Measurements from ENCODE around the gene POGLUT2. TPM values are rescaled to one million over a fixed set of nuclear protein-coding genes. Genes with fewer than 3 reads are reported as not detected.

POGLUT2 gene
- total RNA-seq, 1 donor: 17.8 TPM

- no peak for DNase-seq (ENCODE audit: low read depth)
- TF ChIP-seq CTCF (IDR thresholded peaks at IDR 0.05; ENCODE audit: insufficient read depth, low read length): no peak
Observed at GRCh38 chr13:102825400-102825799, 26.6 kb upstream of the POGLUT2 start.

DNA sequence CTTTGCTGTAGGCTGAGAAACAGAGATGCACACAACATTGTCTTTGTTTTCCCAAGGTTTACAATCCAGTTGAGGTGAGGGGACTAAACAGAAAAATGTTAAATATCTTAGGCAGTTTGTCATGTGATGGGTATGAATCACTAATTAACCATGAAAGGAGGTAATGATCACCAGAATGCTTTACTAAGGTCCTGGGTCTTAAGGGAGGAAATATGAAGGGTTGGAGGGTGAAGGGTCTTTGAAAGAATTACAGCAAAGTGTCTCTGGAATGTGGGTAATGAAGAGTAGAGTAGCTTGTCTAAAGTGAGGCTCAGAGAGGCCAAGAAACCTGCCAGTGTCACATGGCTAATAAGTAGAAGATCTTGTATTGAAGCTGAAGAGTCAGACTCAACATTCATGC lies 19.1 kb upstream of the POGLUT2 start:
- no peak for DNase-seq (ENCODE audit: low read depth)
- TF ChIP-seq CTCF (IDR thresholded peaks at IDR 0.05; ENCODE audit: insufficient read depth, low read length): no peak
- H3K4me3 ChIP-seq (ENCODE audit: low read depth, low read length): no peak overlapping the region

More at GRCh38 chr13:102825400-102825799, 26.6 kb upstream of the POGLUT2 start:
- H3K4me3 ChIP-seq (ENCODE audit: low read depth, low read length): peak overlapping the region; percentile 35

GRCh38 chr13:102817241-102817640 lies 18.5 kb upstream of the POGLUT2 start:
- no peak overlapping the region for H3K4me3 ChIP-seq (ENCODE audit: low read depth, low read length)
- TF ChIP-seq CTCF (IDR thresholded peaks at IDR 0.05; ENCODE audit: insufficient read depth, low read length): no peak
- no peak for DNase-seq (ENCODE audit: low read depth)

- DNase-seq (ENCODE audit: low read depth): no peak
- TF ChIP-seq CTCF (IDR thresholded peaks at IDR 0.05; ENCODE audit: insufficient read depth, low read length): no peak
- no peak overlapping the region for H3K4me3 ChIP-seq (ENCODE audit: low read depth, low read length)
Observed at GRCh38 chr13:102816708-102817107, 17.9 kb upstream of the POGLUT2 start.

DNA sequence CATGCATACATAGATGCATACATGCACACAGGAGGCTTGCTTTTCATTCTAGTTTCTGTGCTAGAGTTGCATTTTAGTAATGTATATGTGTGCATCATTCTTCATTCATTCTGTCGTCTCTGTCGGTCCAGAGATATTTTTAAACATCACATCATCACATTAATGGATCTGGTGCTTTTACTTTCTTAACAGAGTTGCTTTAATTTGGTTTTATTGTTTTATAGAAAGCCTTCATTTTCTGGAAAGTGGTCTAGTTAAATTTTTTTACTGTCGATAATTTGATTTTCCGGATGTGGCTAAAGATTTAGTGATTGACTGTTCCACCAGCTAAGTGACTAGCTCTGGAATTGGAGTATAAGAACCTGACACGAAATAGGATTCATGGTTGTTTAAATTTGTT lies 17.0 kb upstream of the POGLUT2 start:
- TF ChIP-seq CTCF (IDR thresholded peaks at IDR 0.05; ENCODE audit: insufficient read depth, low read length): no peak
- no peak overlapping the region for H3K4me3 ChIP-seq (ENCODE audit: low read depth, low read length)
- no peak for DNase-seq (ENCODE audit: low read depth)

DNA sequence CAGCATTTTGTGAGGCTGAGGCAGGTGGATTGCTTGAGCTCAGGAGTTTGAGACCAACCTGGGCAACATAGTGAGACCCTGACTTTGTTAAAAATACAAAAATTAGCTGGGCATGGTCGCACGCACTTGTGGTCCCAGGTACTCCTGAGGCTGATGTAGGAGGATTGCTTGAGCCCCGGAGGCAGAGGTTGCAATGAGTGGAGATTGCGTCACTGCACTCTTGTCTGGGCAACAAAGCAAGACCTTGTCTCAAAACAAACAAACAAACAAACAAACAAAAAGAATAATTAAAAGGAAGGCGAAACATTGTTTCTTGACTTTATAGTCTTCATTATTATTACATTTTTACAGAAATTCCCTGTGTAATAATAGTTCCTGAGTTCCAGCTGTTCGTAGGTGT lies 16.0 kb upstream of the POGLUT2 start:
- H3K4me3 ChIP-seq (ENCODE audit: low read depth, low read length): no peak overlapping the region
- no peak for DNase-seq (ENCODE audit: low read depth)
- TF ChIP-seq CTCF (IDR thresholded peaks at IDR 0.05; ENCODE audit: insufficient read depth, low read length): no peak

DNA sequence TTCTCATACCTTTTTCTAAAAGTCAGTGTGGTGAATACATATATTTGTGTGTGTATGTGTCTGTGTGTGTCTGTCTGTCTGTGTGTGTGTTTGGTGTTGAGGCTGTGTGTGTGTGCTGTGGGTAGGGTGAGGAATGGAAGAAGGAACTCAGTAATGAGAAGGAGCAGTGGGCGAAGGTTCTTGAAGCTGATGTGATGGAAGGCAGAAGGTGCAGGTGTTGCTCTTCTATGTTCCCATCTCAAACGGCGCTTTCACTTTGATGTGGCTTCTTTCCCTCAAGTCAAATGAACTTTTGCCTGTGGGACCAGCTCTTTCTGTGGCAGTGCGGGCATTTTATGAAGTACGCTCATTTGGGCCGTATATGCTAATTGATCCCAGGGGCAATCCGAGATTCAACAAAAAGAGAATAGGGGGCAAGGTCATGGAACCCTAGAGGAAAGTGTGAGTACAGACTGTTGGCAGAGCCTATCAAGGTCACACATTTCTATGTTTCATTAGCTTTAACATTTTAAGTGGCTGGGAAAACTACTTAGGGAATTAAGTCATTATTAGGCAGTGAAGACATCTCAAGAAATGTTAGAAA lies 15.3 kb upstream of the POGLUT2 start:
- H3K4me3 ChIP-seq (ENCODE audit: low read depth, low read length): no peak overlapping the region
- no peak for DNase-seq (ENCODE audit: low read depth)
- TF ChIP-seq CTCF (IDR thresholded peaks at IDR 0.05; ENCODE audit: insufficient read depth, low read length): no peak
